GM12801 (cell line): Measurements from ENCODE around the gene AUH.

Source experiments
- TF ChIP-seq, protein P1 (sequence below): IDR thresholded peaks from one replicate; pipeline ENCODE4 v1.5.1; 2011; ENCODE audit warnings: control low read depth; ENCODE audit not compliant: insufficient read length; ENCODE audit errors: extremely low read depth

The AUH gene

GRCh38 chr9:91181541-91181940, 180.2 kb downstream of the AUH start:
- TF ChIP-seq, protein P1, sequence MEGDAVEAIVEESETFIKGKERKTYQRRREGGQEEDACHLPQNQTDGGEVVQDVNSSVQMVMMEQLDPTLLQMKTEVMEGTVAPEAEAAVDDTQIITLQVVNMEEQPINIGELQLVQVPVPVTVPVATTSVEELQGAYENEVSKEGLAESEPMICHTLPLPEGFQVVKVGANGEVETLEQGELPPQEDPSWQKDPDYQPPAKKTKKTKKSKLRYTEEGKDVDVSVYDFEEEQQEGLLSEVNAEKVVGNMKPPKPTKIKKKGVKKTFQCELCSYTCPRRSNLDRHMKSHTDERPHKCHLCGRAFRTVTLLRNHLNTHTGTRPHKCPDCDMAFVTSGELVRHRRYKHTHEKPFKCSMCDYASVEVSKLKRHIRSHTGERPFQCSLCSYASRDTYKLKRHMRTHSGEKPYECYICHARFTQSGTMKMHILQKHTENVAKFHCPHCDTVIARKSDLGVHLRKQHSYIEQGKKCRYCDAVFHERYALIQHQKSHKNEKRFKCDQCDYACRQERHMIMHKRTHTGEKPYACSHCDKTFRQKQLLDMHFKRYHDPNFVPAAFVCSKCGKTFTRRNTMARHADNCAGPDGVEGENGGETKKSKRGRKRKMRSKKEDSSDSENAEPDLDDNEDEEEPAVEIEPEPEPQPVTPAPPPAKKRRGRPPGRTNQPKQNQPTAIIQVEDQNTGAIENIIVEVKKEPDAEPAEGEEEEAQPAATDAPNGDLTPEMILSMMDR: no peak

- TF ChIP-seq, protein P1: no peak
Measured at GRCh38 chr9:91180930-91181268, 180.8 kb downstream of the AUH start.

DNA sequence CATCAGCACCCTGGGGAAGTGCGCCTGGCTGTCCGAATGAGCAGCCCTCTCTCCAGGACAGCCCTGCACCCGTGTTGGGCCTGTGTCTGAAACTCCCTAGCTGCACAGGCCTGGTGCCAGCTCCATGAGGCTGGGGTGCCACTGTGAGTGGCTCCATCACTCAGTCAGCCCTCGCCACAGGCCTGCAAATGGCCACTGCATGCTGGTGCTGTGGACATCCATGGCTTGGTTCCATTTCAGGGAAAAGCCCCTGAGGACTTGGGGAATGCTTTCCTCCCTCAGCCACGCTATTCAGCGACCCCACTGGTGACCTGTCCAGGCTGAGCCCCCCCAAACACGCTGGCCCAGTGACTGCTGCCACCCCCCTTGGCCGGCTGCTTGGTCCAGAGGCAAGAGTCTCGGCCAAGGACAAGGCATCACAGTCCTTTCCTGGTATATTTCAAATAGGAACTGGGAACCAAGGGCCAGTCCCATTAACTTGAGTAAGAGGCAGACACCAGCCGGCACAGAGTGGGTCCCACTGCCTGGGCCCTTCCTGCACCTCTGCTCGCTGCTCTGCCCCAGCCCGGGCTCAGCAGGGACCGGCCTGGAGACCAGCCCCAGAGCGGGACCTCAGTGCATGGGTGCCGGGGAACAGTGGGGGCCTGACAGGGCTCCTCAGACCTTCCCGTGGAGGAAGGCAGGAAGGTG, 181.3 kb downstream of the AUH start:
- TF ChIP-seq, protein P1: no peak

DNA sequence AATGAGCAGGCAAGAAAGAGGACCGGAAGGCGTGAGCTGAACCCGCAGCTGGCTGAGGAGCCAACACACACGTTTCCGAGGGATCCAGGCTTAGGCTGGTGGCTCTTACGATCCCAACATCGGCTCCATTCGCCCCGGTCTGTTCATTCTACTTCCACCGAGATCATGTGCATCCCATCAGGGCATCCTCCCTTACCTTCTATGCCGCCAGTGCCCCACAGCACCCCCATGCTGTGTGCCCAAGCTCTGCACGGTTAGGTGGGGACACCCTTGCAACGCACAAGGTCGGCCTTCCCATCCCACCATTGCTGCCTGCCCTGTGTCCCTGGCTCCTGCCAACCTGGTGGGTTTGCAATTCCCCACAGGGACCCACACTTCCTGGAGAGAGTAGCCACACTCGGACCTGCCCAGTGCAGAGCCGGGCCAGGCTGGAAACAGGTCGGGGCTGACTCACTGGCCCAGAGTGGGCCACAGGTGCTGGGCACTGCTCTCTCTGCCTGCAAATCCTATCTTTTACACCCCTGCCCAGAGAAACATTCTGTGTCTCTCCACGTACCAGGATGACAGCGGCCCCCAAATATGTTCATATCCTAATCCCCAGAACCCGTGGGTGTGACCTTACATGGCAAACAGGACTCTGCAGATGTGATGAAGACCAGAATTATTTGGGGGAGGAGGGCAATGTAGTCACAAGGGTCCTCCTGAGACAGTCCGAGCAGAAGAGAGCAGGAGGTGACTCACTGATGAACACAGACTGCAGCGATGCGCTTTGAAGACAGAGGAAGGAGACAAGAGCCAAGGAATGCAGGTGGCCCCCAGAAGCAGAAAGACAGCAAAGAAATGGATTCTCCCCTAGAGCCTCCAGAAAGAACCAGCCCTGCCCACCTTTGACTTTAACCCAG, 182.2 kb downstream of the AUH start:
- TF ChIP-seq, protein P1: no peak

- TF ChIP-seq, protein P1: no peak
Measured at GRCh38 chr9:91178281-91179236, 183.2 kb downstream of the AUH start.

DNA sequence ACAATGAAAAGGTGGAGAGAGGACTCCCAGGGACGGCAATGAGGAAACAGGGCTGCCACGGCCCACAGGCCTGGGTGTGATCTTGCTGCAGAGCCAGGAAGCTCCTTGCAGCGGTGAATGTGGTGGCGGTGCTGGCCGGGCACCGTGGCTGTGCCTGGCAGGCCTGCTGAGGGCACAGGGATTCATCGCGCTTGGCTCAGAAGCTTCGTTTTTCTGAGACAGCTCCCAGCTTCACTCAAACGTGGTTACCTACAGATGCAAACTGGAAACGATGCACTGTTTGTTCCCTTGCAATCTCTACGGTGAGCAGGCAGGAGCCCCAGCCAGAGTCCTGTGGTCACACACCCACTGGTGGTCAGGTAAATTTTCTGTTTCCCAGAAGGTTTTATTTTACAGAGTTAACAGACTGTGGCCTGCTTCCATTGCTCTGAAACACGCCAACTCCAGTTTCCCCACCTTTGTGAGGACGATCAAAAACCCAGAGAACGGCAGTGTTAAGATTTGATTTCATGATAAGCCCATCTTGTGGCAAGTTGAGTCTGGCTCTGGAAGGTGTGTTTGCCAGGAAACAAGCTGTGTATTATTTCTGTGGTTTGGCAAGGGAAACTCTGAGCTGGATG, 183.9 kb downstream of the AUH start:
- TF ChIP-seq, protein P1: no peak
